ENCODE data around the gene LRRC2.
"Not testable (repeated sequence)": the region's sequence is repeated elsewhere in the genome, so short reads cannot be mapped to it uniquely, and the experiment has no call there.

DNA sequence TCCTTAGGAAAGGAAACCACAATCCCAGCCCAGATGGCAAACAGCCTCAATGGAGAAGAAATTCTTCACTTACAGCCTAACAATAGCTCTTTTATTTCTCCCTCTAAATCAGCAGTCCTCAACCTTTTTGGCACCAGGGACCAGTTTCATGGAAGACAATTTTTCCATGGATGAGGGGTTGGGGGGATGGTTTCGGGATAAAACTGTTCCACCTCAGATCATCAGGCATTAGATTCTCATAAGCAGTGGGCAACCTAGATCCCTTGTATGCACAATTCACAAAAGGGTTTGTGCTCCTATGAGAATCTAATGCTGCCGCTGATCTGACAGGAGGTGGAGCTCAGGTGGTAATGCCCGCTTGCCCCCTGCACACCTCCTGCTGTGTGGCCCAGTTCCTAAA is 17.5 kb downstream of the LRRC2 start:
- TF ChIP-seq, protein P1, sequence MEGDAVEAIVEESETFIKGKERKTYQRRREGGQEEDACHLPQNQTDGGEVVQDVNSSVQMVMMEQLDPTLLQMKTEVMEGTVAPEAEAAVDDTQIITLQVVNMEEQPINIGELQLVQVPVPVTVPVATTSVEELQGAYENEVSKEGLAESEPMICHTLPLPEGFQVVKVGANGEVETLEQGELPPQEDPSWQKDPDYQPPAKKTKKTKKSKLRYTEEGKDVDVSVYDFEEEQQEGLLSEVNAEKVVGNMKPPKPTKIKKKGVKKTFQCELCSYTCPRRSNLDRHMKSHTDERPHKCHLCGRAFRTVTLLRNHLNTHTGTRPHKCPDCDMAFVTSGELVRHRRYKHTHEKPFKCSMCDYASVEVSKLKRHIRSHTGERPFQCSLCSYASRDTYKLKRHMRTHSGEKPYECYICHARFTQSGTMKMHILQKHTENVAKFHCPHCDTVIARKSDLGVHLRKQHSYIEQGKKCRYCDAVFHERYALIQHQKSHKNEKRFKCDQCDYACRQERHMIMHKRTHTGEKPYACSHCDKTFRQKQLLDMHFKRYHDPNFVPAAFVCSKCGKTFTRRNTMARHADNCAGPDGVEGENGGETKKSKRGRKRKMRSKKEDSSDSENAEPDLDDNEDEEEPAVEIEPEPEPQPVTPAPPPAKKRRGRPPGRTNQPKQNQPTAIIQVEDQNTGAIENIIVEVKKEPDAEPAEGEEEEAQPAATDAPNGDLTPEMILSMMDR (IDR thresholded peaks at IDR 0.05) = not testable (repeated sequence)
- not testable (repeated sequence) for TF ChIP-seq POLR2A (IDR thresholded peaks at IDR 0.05)

Data from adrenal gland (tissue), 5 donors.